HL-60 (cell line): ENCODE data around the gene DNMT1.

Source experiments
- GABPA ChIP-seq: IDR thresholded peaks from 2 replicates; pipeline ENCODE4 v1.6.1; 2012; ENCODE audit warnings: low read depth
- POLR2AphosphoS5 ChIP-seq: IDR thresholded peaks from 2 replicates; pipeline ENCODE4 v1.6.1; 2012; ENCODE audit warnings: low read depth
- REST ChIP-seq: IDR thresholded peaks from 2 replicates; pipeline ENCODE4 v1.6.1; 2012; ENCODE audit warnings: low read depth; ENCODE audit not compliant: insufficient replicate concordance
- SPI1 ChIP-seq: IDR thresholded peaks from 2 replicates; pipeline ENCODE4 v1.6.1; 2012; ENCODE audit warnings: low read depth, mild to moderate bottlenecking, borderline replicate concordance
- TF ChIP-seq, protein P1 (sequence below): IDR thresholded peaks from one replicate; pipeline ENCODE4 v1.5.1; 2011; ENCODE audit warnings: low read length, control low read depth, inconsistent platforms; ENCODE audit not compliant: insufficient read depth

DNA sequence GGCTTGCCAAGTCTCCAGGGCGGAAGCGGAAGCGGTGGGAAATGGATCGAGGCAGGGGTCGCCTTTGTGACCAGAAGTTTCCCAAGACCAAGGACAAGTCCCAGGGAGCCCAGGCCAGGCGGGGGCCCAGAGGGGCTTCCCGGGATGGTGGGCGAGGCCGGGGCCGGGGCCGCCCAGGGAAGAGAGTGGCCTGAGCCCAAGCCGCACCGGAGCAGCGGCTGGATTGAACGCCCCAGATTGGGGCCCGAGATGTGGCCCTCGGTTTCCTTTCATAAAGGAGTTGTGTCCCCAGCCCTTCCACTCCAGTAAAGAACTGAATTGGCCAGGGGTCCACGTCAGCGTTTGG, 83.8 kb downstream of the DNMT1 start:
- TF ChIP-seq, protein P1, sequence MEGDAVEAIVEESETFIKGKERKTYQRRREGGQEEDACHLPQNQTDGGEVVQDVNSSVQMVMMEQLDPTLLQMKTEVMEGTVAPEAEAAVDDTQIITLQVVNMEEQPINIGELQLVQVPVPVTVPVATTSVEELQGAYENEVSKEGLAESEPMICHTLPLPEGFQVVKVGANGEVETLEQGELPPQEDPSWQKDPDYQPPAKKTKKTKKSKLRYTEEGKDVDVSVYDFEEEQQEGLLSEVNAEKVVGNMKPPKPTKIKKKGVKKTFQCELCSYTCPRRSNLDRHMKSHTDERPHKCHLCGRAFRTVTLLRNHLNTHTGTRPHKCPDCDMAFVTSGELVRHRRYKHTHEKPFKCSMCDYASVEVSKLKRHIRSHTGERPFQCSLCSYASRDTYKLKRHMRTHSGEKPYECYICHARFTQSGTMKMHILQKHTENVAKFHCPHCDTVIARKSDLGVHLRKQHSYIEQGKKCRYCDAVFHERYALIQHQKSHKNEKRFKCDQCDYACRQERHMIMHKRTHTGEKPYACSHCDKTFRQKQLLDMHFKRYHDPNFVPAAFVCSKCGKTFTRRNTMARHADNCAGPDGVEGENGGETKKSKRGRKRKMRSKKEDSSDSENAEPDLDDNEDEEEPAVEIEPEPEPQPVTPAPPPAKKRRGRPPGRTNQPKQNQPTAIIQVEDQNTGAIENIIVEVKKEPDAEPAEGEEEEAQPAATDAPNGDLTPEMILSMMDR, result no peak
- TF ChIP-seq GABPA (no peak), POLR2AphosphoS5 (no peak), REST (no peak), SPI1 (no peak)
